ENCODE data around the gene AMBRA1.
"Not testable (repeated sequence)": the region's sequence is repeated elsewhere in the genome, so short reads cannot be mapped to it uniquely, and the experiment has no call there.

The AMBRA1 gene

GRCh38 chr11:46375392-46376101 is 218.3 kb downstream of the AMBRA1 start:
- in situ Hi-C loops (cut with MboI; ENCODE audit: low sequenced_read_pairs), result no loop called here

- in situ Hi-C loops (cut with MboI; ENCODE audit: low sequenced_read_pairs), result no loop called here
These were observed 219.0 kb downstream of the AMBRA1 start for GRCh38 chr11:46374815-46375214.

GRCh38 chr11:46373787-46374740 is 219.8 kb downstream of the AMBRA1 start:
- in situ Hi-C loops (cut with MboI; ENCODE audit: low sequenced_read_pairs), result no loop called here

- in situ Hi-C loops (cut with MboI; ENCODE audit: low sequenced_read_pairs), result not testable (repeated sequence)
These were observed 221.3 kb downstream of the AMBRA1 start for GRCh38 chr11:46372501-46372900.

GRCh38 chr11:46372086-46372485 is 221.7 kb downstream of the AMBRA1 start:
- in situ Hi-C loops (cut with MboI; ENCODE audit: low sequenced_read_pairs), result no loop called here

GRCh38 chr11:46371262-46371661 is 222.6 kb downstream of the AMBRA1 start:
- in situ Hi-C loops (cut with MboI; ENCODE audit: low sequenced_read_pairs), result not testable (repeated sequence)

- in situ Hi-C loops (cut with MboI; ENCODE audit: low sequenced_read_pairs), result no loop called here
These were observed 223.6 kb downstream of the AMBRA1 start for GRCh38 chr11:46370253-46370652.

GRCh38 chr11:46369458-46370152 is 224.2 kb downstream of the AMBRA1 start:
- in situ Hi-C loops (cut with MboI; ENCODE audit: low sequenced_read_pairs), result no loop called here

GRCh38 chr11:46367916-46368267 is 225.9 kb downstream of the AMBRA1 start:
- in situ Hi-C loops (cut with MboI; ENCODE audit: low sequenced_read_pairs), result no loop called here

GRCh38 chr11:46367244-46367915 is 226.4 kb downstream of the AMBRA1 start:
- in situ Hi-C loops (cut with MboI; ENCODE audit: low sequenced_read_pairs), result no loop called here

- in situ Hi-C loops (cut with MboI; ENCODE audit: low sequenced_read_pairs), result no loop called here
These were observed 227.1 kb downstream of the AMBRA1 start for GRCh38 chr11:46366661-46367161.

GRCh38 chr11:46366260-46366659 is 227.6 kb downstream of the AMBRA1 start:
- in situ Hi-C loops (cut with MboI; ENCODE audit: low sequenced_read_pairs), result no loop called here

GRCh38 chr11:46364791-46365190 is 229.0 kb downstream of the AMBRA1 start:
- in situ Hi-C loops (cut with MboI; ENCODE audit: low sequenced_read_pairs), result no loop called here

- in situ Hi-C loops (cut with MboI; ENCODE audit: low sequenced_read_pairs), result no loop called here
These were observed 229.8 kb downstream of the AMBRA1 start for GRCh38 chr11:46364056-46364455.

GRCh38 chr11:46363455-46364005 is 230.3 kb downstream of the AMBRA1 start:
- in situ Hi-C loops (cut with MboI; ENCODE audit: low sequenced_read_pairs), result no loop called here

- in situ Hi-C loops (cut with MboI; ENCODE audit: low sequenced_read_pairs), result no loop called here
These were observed 230.8 kb downstream of the AMBRA1 start for GRCh38 chr11:46363031-46363407.

GRCh38 chr11:46362156-46363030 is 231.4 kb downstream of the AMBRA1 start:
- in situ Hi-C loops (cut with MboI; ENCODE audit: low sequenced_read_pairs), result no loop called here

- in situ Hi-C loops (cut with MboI; ENCODE audit: low sequenced_read_pairs), result no loop called here
These were observed 232.3 kb downstream of the AMBRA1 start for GRCh38 chr11:46361283-46362155.

GRCh38 chr11:46360878-46361277 is 232.9 kb downstream of the AMBRA1 start:
- in situ Hi-C loops (cut with MboI; ENCODE audit: low sequenced_read_pairs), result no loop called here

All from HL-60/S4 (cell line).